ENCODE results near the gene LRP1B.

GRCh38 chr2:140861666-140862065, 1269.2 kb downstream of the LRP1B start:
- TF ChIP-seq CTCF (conservative IDR thresholded peaks at IDR 0.05; ENCODE audit: low read length), result no peak
- TF ChIP-seq EZH2phosphoT487 (IDR thresholded peaks at IDR 0.05; ENCODE audit: borderline replicate concordance), result no peak
